Measurements from ENCODE around the gene HADHB.

DNA sequence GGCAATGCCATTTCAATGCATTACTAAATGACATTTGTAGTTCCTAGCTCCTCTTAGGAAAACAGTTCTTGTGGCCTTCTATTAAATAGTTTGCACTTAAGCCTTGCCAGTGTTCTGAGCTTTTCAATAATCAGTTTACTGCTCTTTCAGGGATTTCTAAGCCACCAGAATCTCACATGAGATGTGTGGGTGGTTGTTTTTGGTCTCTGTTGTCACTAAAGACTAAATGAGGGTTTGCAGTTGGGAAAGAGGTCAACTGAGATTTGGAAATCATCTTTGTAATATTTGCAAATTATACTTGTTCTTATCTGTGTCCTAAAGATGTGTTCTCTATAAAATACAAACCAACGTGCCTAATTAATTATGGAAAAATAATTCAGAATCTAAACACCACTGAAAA lies 45.3 kb downstream of the HADHB start:
- TF ChIP-seq, protein P1, sequence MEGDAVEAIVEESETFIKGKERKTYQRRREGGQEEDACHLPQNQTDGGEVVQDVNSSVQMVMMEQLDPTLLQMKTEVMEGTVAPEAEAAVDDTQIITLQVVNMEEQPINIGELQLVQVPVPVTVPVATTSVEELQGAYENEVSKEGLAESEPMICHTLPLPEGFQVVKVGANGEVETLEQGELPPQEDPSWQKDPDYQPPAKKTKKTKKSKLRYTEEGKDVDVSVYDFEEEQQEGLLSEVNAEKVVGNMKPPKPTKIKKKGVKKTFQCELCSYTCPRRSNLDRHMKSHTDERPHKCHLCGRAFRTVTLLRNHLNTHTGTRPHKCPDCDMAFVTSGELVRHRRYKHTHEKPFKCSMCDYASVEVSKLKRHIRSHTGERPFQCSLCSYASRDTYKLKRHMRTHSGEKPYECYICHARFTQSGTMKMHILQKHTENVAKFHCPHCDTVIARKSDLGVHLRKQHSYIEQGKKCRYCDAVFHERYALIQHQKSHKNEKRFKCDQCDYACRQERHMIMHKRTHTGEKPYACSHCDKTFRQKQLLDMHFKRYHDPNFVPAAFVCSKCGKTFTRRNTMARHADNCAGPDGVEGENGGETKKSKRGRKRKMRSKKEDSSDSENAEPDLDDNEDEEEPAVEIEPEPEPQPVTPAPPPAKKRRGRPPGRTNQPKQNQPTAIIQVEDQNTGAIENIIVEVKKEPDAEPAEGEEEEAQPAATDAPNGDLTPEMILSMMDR (conservative IDR thresholded peaks at IDR 0.05), result no peak
- no peak for TF ChIP-seq ZFX (IDR thresholded peaks at IDR 0.05)
